Heart left ventricle (tissue), 16 donors: ENCODE data around the gene TNFSF11. TPM values are rescaled to one million over a fixed set of nuclear protein-coding genes. Genes with fewer than 3 reads are reported as not detected.

Source experiments
- ATAC-seq, 4 donors: fragments of 200-7000 bp; cut with Tn5 transposase; one replicate each; pipeline ENCODE4 v1.9.1; 2020 to 2022; ENCODE audit warnings: moderate library complexity in 4 of 4, mild to moderate bottlenecking in 3 of 4, moderate number of reproducible peaks in 1 of 4
- DNase-seq, 5 donors: peaks; one replicate each; pipeline ENCODE4 v3.0.0-alpha.2; 2020
- H3K27ac ChIP-seq, 12 donors: fragments of 200-600 bp; sonication (generic) in 4 of 12; one replicate each; pipeline versions ENCODE4 v1.5.0 to v1.8.0; 2016 to 2022; ENCODE audit warnings: mild to moderate bottlenecking in 2 of 12
- H3K27me3 ChIP-seq, 9 donors: fragments of 200-600 bp; sonication (generic) in 2 of 9; one replicate each; pipeline versions ENCODE4 v1.5.1 to v1.8.0; 2016 to 2022; ENCODE audit warnings: mild to moderate bottlenecking in 3 of 9
- H3K36me3 ChIP-seq, 9 donors: fragments of 200-600 bp; sonication (generic) in 2 of 9; one replicate each; pipeline versions ENCODE4 v1.5.0 to v1.8.0; 2018 to 2022; ENCODE audit warnings: mild to moderate bottlenecking in 2 of 9
- H3K4me1 ChIP-seq, 12 donors: fragments of 200-600 bp; sonication (generic) in 4 of 12; one replicate each; pipeline versions ENCODE4 v1.5.0 to v1.8.0; 2016 to 2022; ENCODE audit warnings: mild to moderate bottlenecking in 3 of 12
- H3K4me3 ChIP-seq, 12 donors: fragments of 200-600 bp; sonication (generic) in 4 of 12; one replicate each; pipeline versions ENCODE4 v1.5.0 to v1.8.0; 2017 to 2022; ENCODE audit warnings: mild to moderate bottlenecking in 9 of 12, moderate library complexity in 4 of 12
- H3K9me3 ChIP-seq, 12 donors: fragments of 200-600 bp; sonication (generic) in 4 of 12; one replicate each; pipeline versions ENCODE4 v1.5.0 to v1.8.0; 2016 to 2022; ENCODE audit warnings: mild to moderate bottlenecking in 1 of 12
- POLR2A ChIP-seq, 2 donors: fragments of 450-650 bp; IDR thresholded peaks; one replicate each; pipeline ENCODE4 v1.6.1; 2017; ENCODE audit warnings: antibody characterized with exemption in 2 of 2, mild to moderate bottlenecking in 2 of 2, moderate library complexity in 2 of 2
- WGBS, 4 donors: extraction: QIAGEN DNeasy Blood & Tissue Kit in 2 of 4; methylation state at CpG; one replicate each; pipeline versions ENCODE4 v1.1.5 to v1.1.7; 2013 to 2018; 5-methylcytosine and 5-hydroxymethylcytosine counted together
- intact Hi-C, 10 donors: fragments of 100-400 bp; cut with DNase I; formaldehyde crosslinking; loops; one replicate each; pipeline versions ENCODE4 v1.11.1 to v1.14.2; 2022
- polyA plus RNA-seq, 2 donors: library from polyadenylated mRNA; stranded (reverse); fragments of 200-250 nt; gene quantifications; one replicate each; pipeline ENCODE4 v1.2.3, GENCODE V29; 2013
- total RNA-seq, 9 donors: library from RNA; depleted of rRNA in 2 of 9; stranded (reverse); fragments of >200 nt in 2 of 9; fragmentation: NEBNext Ultra II Directional in 3 of 9; extraction: Animal tissue kit (Norgen Biotek cat#: 25700) in 3 of 9; gene quantifications; one replicate each; pipeline versions ENCODE4 v1.1.0 to v1.2.4, GENCODE V29; 2016 to 2023
- TF ChIP-seq, protein P1 (sequence below), 12 donors: fragments of 200-600 bp; sonication (generic) in 4 of 12; IDR thresholded peaks; one replicate each; pipeline versions ENCODE4 v1.5.0 to v1.8.0; 2018 to 2022; ENCODE audit warnings: antibody characterized with exemption in 12 of 12, mild to moderate bottlenecking in 5 of 12
- donor health status: ischemic (EF 13 %, LVEDD 7.1; RV severe dilation, severe dysfunction).
- donor health status: healthy with polysubstance abuse.
- donor health status: DM: no; HTN: yes; CAD: no.
- donor health status: DM: no; HTN: no; CAD: no.
- donor health status: ischemic (EF 25% LVEDD 6.9; RV normal size, moderate dysfunction).
- donor health status: ischemic (EF 25% LVEDD 5.7; RV mildly dilated, moderate dysfunction).
- donor health status: healthy.
- donor health status: DM: yes; HTN: yes; CAD: no.
- donor health status: ischemic (EF 35%, LVEDD 5.7; RV mildly dilated, moderate dysfunction).
- donor health status: nonischemic (EF 11% LVEDD 7.7; RV severe dilation, severe dysfunction).
- donor health status: DM: yes; HTN: yes; CAD: no.
- donor health status: PGD.
- donor health status: ischemic (EF 29% LVEDD 5.4; RV normal size, mild dysfunction).
- donor health status: nonischemic (EF 23%, LVEDD 6.1; RV moderate dilation, normal function).

TNFSF11 gene
- total and polyA plus RNA-seq, 11 donors, result not detected

DNA sequence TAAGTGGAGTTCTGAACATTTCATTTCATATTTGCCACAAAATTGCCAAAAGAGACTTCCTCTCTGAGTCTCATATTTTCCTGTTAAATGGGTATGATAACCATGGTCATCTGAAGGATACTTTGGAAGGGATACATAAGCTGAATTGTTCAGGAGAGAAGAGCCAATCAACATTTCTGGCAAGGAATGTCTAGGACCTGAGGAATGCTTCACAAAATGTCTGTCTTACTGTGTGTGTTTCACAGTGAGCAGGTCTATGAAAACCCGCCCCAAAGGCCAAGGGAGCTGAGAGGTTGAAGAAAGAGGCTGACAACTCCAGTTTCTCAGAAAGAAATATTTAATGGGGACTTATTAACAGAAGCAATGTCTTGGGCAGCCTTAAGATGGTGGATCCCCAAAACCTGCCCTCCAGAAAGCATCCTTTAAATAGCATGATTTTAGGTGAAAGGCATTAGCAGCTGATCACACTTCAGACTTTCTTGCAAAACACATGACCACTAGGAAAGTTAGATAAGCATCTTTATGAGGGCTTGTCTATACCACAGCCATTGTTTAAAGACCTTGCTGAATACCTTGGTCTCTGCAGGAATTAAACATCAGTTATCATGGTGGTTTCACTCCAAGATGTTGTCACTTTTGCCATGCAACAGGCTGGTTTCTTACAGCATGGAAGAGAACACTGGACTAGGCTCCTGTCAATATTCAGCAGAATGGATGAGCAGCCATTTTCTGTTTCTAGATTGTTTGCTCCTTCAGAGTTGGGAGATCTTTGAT is 78.9 kb downstream of the TNFSF11 start:
- H3K27me3 ChIP-seq, result peaks cover 0 to 20% (median 5%) of the 10 kb centered on the region in 9 donors
- no peak overlapping the region for H3K4me3 ChIP-seq
- DNase-seq, result no peak
- WGBS, 4 donors, result 87 to 98% (median 96%) methylated on average over 1 of the region's 1 CpG
- H3K9me3 ChIP-seq, result no peaks in the 10 kb centered on the region
- H3K4me1 ChIP-seq, result no peaks in the 10 kb centered on the region
- no peak overlapping the region for H3K27ac ChIP-seq
- intact Hi-C loops, result loop anchor here in 2 of 10 donors (10.0 kb wide), 2 partner anchors 302 to 482 kb away; no protein-coding TSS in a partner anchor
- H3K36me3 ChIP-seq, result no peaks in the 10 kb centered on the region
- ATAC-seq, result no peak
- TF ChIP-seq, protein P1, sequence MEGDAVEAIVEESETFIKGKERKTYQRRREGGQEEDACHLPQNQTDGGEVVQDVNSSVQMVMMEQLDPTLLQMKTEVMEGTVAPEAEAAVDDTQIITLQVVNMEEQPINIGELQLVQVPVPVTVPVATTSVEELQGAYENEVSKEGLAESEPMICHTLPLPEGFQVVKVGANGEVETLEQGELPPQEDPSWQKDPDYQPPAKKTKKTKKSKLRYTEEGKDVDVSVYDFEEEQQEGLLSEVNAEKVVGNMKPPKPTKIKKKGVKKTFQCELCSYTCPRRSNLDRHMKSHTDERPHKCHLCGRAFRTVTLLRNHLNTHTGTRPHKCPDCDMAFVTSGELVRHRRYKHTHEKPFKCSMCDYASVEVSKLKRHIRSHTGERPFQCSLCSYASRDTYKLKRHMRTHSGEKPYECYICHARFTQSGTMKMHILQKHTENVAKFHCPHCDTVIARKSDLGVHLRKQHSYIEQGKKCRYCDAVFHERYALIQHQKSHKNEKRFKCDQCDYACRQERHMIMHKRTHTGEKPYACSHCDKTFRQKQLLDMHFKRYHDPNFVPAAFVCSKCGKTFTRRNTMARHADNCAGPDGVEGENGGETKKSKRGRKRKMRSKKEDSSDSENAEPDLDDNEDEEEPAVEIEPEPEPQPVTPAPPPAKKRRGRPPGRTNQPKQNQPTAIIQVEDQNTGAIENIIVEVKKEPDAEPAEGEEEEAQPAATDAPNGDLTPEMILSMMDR (IDR thresholded peaks at IDR 0.05), result no peak
- no peak for TF ChIP-seq POLR2A (IDR thresholded peaks at IDR 0.05)

GRCh38 chr13:42653679-42654078 is 79.7 kb downstream of the TNFSF11 start:
- Histone ChIP-seq H3K4me3 (no peak overlapping the region), H3K27me3 (peaks cover 0 to 23% (median 5%) of the 10 kb centered on the region in 9 donors), H3K4me1 (no peaks in the 10 kb centered on the region), H3K36me3 (no peaks in the 10 kb centered on the region), H3K27ac (no peak overlapping the region), H3K9me3 (no peaks in the 10 kb centered on the region)
- WGBS, 4 donors, result 75 to 87% (median 79%) methylated on average over 3 of the region's 3 CpGs
- no peak for TF ChIP-seq POLR2A (IDR thresholded peaks at IDR 0.05)
- TF ChIP-seq, protein P1 (IDR thresholded peaks at IDR 0.05), result no peak
- DNase-seq, result no peak
- intact Hi-C loops, result loop anchor here in 2 of 10 donors (10.0 kb wide), 2 partner anchors 301 to 481 kb away; no protein-coding TSS in a partner anchor
- ATAC-seq, result no peak

DNA sequence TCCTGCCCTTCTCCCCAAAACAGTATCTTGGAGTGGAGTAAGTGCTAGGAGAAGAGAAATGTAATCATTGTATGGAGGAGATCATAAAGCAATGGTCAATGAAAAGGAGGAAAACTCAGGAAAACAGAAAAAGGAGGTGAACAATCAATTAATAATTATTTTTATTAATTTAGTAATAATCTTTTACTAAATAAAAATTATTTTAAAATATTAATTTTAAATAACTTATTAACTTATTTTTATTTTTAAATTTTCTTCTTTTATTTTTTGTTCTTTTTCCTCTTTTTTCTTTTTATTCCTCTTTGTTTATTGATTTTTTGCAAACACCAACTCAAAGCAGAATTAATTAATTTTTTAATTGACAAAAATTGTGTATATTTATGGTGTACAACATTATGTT is 80.3 kb downstream of the TNFSF11 start:
- Histone ChIP-seq H3K4me3 (no peak overlapping the region), H3K9me3 (no peaks in the 10 kb centered on the region), H3K27me3 (peaks cover 0 to 23% (median 5%) of the 10 kb centered on the region in 9 donors), H3K36me3 (no peaks in the 10 kb centered on the region), H3K4me1 (no peaks in the 10 kb centered on the region), H3K27ac (no peak overlapping the region)
- DNase-seq (no peak), ATAC-seq (no peak)
- intact Hi-C loops, result loop anchor here in 2 of 10 donors (10.0 kb wide), 2 partner anchors 301 to 481 kb away; no protein-coding TSS in a partner anchor
- TF ChIP-seq, protein P1 (IDR thresholded peaks at IDR 0.05), result no peak
- TF ChIP-seq POLR2A (IDR thresholded peaks at IDR 0.05), result no peak

- WGBS, 4 donors, result 48 to 67% (median 55%) methylated on average over 1 of the region's 1 CpG
- intact Hi-C loops, result loop anchor here in 2 of 10 donors (10.0 kb wide), 2 partner anchors 300 to 480 kb away; no protein-coding TSS in a partner anchor
- no peak for ATAC-seq
Observed at GRCh38 chr13:42654722-42655121, 80.8 kb downstream of the TNFSF11 start.

More at GRCh38 chr13:42654722-42655121, 80.8 kb downstream of the TNFSF11 start:
- TF ChIP-seq POLR2A (IDR thresholded peaks at IDR 0.05), result no peak
- TF ChIP-seq, protein P1 (IDR thresholded peaks at IDR 0.05), result no peak
- H3K4me3 ChIP-seq, result no peak overlapping the region
- no peaks in the 10 kb centered on the region for H3K36me3 ChIP-seq
- H3K9me3 ChIP-seq, result no peaks in the 10 kb centered on the region
- peaks cover 0 to 23% (median 5%) of the 10 kb centered on the region in 9 donors for H3K27me3 ChIP-seq
- no peaks in the 10 kb centered on the region for H3K4me1 ChIP-seq
- no peak for DNase-seq
- no peak overlapping the region for H3K27ac ChIP-seq
